HL-60 (cell line): Measurements from ENCODE around the gene PABPC3.

ENCODE experiments used
- POLR2AphosphoS5 ChIP-seq: IDR thresholded peaks from 2 replicates; pipeline ENCODE4 v1.6.1; 2012; ENCODE audit warnings: low read depth
- TF ChIP-seq, protein P1 (sequence below): IDR thresholded peaks from 2 replicates; pipeline ENCODE4 v1.6.1; 2012; ENCODE audit warnings: low read depth; ENCODE audit not compliant: insufficient replicate concordance
- TF ChIP-seq, protein P2 (sequence below): IDR thresholded peaks from one replicate; pipeline ENCODE4 v1.5.1; 2011; ENCODE audit warnings: low read length, control low read depth, inconsistent platforms; ENCODE audit not compliant: insufficient read depth

DNA sequence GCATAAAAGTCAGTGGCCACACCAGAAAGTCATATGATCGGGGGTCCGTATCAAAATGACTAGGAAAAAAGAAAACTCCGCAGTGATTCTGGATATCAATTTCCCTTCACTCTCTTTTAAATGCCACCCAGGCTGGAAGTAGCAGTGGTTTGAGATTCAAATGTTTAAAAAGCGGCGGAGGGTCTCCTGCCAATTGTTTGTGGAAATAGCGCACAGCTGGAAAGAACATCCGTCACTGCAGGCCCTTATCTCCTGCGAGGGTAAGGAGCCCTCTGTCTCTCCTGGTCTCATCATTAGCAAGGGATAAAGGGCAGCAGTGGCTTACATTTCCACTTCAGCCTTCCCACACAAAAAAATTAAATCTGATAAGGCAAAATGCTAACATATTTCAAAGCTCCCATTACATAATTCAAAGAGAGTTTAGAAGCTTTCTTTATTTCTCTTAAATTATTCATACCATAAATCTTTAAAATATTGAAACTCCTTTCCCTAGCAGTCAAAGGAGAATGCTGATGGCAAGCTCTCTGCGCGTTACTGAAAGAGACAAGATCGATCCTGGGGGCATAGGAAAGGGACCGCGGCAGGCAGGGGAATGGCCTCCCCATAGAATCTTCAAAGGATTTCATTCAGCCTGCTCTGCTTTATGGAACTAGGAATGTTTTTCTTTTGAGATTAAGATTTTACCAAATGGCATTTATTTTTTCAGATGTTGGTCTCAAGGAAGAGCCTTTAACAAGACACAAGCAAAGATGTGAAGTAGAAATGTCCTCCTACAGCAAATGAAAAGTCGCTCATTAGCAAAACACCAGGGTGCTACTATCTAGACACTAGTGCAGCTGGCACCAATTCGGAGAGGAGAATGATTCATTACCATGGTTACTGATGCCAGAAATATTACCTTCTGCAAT lies 41.2 kb downstream of the PABPC3 start:
- TF ChIP-seq POLR2AphosphoS5, result no peak
- TF ChIP-seq, protein P1, sequence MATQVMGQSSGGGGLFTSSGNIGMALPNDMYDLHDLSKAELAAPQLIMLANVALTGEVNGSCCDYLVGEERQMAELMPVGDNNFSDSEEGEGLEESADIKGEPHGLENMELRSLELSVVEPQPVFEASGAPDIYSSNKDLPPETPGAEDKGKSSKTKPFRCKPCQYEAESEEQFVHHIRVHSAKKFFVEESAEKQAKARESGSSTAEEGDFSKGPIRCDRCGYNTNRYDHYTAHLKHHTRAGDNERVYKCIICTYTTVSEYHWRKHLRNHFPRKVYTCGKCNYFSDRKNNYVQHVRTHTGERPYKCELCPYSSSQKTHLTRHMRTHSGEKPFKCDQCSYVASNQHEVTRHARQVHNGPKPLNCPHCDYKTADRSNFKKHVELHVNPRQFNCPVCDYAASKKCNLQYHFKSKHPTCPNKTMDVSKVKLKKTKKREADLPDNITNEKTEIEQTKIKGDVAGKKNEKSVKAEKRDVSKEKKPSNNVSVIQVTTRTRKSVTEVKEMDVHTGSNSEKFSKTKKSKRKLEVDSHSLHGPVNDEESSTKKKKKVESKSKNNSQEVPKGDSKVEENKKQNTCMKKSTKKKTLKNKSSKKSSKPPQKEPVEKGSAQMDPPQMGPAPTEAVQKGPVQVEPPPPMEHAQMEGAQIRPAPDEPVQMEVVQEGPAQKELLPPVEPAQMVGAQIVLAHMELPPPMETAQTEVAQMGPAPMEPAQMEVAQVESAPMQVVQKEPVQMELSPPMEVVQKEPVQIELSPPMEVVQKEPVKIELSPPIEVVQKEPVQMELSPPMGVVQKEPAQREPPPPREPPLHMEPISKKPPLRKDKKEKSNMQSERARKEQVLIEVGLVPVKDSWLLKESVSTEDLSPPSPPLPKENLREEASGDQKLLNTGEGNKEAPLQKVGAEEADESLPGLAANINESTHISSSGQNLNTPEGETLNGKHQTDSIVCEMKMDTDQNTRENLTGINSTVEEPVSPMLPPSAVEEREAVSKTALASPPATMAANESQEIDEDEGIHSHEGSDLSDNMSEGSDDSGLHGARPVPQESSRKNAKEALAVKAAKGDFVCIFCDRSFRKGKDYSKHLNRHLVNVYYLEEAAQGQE, result no peak
- TF ChIP-seq, protein P2, sequence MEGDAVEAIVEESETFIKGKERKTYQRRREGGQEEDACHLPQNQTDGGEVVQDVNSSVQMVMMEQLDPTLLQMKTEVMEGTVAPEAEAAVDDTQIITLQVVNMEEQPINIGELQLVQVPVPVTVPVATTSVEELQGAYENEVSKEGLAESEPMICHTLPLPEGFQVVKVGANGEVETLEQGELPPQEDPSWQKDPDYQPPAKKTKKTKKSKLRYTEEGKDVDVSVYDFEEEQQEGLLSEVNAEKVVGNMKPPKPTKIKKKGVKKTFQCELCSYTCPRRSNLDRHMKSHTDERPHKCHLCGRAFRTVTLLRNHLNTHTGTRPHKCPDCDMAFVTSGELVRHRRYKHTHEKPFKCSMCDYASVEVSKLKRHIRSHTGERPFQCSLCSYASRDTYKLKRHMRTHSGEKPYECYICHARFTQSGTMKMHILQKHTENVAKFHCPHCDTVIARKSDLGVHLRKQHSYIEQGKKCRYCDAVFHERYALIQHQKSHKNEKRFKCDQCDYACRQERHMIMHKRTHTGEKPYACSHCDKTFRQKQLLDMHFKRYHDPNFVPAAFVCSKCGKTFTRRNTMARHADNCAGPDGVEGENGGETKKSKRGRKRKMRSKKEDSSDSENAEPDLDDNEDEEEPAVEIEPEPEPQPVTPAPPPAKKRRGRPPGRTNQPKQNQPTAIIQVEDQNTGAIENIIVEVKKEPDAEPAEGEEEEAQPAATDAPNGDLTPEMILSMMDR, result no peak
